ENCODE data around the gene RIMBP3B.
"Not testable (repeated sequence)": the region's sequence is repeated elsewhere in the genome, so short reads cannot be mapped to it uniquely, and the experiment has no call there.

The RIMBP3B gene

DNA sequence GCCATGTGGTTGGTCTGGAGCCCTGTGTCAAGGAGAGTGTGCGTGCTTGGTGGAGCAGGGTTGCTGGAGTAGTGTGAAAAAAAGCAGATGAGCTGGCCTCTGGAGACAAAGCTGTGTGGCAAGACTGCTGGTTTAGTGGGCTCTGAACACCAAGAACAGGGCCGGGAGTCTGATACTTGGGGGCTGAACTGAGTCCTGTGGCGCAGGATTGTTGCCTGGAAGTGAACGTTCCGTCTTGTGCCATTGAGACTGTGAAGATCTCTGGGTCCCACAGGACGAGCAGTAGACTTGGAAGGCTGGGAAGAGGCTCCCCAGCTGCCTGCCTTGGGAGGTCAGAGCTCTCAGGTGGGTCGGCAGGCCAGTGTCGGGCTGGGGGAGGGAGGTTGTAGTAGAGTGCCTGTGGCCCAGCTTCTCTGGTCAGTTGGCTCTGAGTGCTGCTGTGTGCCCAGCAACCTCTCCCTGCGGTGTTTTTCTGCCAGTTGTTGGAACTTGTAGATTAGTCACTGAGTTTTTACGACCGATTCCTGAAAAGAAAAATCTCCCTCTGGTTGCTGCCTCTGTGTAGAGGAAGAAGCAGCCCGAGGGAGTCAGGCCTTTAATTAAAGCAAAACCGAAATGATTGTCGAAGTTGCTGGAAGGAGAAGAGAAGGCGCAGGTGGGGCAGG, 35.6 kb downstream of the RIMBP3B start:
- not testable (repeated sequence) for DNase-seq

DNA sequence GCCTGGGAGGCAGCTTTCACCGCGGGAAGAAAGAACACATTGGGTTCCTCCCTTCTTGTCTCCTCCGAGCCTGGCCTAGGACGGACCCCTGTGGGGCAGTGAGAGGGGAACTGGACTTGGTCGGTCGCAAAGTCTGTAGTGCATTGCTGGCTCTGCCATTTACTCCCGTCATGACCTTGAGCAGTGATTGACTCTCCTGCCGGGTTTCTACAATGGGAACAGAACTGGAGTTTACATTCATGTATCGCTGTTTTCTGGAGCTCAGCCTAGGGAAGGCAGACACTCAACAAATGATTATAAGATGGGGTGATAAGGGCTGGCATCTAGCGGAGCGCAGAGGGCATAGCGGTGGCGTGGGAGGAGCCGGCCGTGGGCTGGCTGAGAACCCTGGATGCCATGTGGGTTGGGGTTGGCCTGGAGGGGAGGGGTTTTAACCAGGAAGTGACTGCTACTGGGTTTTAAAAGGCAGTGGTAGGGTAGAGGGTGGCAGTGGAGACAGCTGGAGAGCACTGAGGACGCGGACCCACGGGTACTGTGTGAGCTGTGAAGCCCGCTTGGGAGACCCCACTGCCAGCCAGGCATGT, 36.7 kb downstream of the RIMBP3B start:
- not testable (repeated sequence) for DNase-seq

DNA sequence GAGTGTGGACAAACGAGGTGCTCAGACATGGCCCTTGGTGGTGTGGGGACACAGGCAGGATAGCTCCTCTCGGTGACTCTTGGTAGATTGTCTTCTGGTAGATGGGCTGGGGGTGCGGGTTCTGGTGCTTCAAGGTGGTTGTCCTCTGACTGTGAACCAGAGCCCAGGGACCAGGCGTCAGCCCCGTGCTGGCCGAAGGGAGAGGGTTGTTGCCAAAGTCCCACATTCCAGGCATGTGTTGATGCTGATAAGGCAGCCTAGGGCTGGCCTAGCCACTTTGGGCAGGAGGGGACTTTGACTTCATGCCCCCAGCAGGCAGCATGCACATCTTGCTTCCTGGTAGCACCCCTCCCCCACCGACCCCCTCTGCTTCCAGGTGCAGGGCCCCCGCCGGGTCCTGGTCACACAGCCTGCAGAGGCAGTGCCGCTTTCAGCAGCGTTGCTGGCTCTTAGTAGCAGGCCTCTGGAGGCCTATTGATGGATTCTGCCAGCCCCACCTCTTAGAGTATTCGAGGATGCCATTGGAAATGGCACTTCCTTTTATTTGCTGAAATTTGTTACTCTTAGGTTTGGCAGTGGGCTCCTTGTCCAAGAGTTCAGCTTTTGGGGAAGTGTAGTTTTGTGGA, 40.6 kb downstream of the RIMBP3B start:
- DNase-seq, result not testable (repeated sequence)

DNA sequence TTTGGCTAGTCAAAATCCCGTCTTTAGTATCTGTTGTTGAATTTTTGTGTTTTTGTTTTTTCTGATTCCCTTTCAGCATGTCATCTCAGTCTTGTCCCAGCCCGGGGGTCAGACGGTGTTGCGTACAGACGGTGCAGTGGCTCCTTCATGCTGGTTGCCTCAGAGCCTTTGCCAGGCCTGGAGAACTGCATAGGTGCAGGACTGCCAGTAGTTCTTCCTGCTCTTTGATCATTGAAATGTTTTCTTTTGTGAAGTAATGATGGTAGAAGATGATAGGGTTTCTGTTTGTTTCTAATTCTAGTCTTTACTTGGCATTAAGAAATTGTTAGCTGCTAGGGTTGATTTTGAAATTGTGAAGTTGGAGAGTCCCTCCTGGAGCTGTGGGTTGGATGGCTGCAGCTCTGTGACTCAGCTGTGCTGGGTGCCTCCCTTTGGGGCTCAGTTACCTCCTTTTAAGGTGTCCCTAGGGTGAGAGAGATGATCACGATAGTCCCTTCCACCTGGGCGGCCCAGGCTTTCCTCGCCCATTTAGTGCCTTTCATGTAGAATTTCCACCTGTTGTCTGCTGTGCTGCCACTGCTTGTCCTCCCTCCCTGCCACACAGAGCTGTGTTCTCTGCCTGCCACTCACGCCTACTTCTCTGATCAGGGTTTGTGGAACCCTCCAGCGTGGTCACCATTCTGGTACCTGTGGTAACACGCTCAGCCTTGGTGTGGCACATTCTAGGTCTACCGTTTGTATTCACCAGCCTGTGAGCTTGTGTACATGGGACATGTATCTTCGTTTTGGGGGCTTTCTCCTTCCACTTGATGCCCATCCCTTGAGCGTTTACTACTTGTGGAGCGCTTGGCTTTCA, 51.1 kb downstream of the RIMBP3B start:
- not testable (repeated sequence) for DNase-seq

DNA sequence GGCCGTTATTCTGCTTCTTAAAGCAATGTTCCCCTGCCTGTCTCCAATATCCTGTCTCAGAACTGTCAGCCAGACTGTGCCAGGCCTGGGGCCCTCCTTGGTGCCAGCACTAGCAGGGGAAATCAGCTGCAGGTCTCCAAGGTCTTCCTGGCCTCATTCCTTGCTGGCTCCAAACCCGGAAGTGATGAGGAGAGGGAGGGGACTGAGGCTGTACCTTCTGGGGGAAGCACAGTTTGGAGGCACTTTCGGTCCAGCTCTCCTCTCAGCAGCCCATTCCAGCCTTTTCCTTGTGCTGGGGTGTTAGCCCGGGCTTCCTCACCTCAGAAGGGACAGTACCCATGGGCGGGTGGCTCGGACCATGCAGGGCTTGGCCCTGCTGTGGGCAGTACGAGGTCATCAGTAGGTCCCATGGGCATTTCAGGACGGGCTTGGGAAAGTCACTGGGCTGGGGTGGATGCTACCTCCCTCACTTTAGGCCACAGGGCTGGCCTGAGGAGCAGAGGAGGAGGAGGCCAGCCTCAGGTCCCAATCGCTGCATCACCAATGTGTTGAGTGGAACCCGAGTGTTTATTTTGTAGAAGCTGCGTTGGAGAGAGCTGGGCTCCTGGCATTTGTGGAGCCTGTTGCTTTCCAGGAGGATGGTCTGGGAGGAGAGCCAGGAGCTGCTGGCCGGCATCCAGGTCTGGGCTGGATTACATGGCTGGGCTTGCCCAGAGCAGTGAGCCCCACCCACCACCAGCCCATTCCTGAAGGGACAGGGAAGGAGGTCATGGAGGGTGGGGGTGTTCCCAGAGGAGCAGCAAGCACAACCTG, 52.7 kb downstream of the RIMBP3B start:
- DNase-seq, result not testable (repeated sequence)

DNA sequence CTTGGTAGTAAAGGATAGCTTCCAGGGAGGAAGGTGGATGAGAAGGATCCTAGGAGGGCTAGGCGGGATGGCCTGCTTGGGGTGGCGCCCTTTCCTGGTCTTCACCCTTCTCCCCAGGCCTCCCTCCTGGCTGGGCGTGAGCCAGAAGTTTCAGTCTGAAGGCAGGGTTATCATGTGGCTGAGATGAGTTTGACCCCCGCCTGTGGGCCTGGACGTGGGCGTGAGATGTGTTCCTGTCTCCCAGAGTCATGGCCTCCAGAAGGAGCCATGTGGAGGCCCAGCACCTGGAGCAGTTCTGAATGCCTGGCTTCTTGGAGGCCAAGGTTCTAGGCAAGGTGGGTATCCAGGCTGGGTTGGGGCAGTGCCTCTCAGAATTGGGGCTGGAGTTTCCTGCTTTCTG, 54.5 kb downstream of the RIMBP3B start:
- DNase-seq, result not testable (repeated sequence)

Measured in CD4-positive, alpha-beta T cell treated with Interleukin-15 for 1 hour (primary cell).